Stimulated activated CD8-positive, alpha-beta memory T cell treated with anti-CD3 and anti-CD28 coated beads, Interleukin-15, amount 100 ng/mL, for 4 hours (primary cell): ENCODE results near the gene ARHGAP33.
"Not testable (repeated sequence)": the region's sequence is repeated elsewhere in the genome, so short reads cannot be mapped to it uniquely, and the experiment has no call there.

Experiments used
- DNase-seq, 2 donors: peaks; one replicate each; pipeline ENCODE4 v3.0.0-alpha.2; 2020; ENCODE audit warnings: low read depth in 2 of 2

The ARHGAP33 gene

GRCh38 chr19:35833972-35834371 lies 58.6 kb downstream of the ARHGAP33 start:
- no peak for DNase-seq

GRCh38 chr19:35836096-35836495 lies 60.7 kb downstream of the ARHGAP33 start:
- not testable (repeated sequence) for DNase-seq
